DMS 273 (cell line): ENCODE data around the gene MKS1.

Experiments used
- DNase-seq: peaks from one replicate; lab custom pipeline; 2025; ENCODE audit not compliant: unreplicated experiment; lab: John Stamatoyannopoulos, UW

MKS1 gene

DNA sequence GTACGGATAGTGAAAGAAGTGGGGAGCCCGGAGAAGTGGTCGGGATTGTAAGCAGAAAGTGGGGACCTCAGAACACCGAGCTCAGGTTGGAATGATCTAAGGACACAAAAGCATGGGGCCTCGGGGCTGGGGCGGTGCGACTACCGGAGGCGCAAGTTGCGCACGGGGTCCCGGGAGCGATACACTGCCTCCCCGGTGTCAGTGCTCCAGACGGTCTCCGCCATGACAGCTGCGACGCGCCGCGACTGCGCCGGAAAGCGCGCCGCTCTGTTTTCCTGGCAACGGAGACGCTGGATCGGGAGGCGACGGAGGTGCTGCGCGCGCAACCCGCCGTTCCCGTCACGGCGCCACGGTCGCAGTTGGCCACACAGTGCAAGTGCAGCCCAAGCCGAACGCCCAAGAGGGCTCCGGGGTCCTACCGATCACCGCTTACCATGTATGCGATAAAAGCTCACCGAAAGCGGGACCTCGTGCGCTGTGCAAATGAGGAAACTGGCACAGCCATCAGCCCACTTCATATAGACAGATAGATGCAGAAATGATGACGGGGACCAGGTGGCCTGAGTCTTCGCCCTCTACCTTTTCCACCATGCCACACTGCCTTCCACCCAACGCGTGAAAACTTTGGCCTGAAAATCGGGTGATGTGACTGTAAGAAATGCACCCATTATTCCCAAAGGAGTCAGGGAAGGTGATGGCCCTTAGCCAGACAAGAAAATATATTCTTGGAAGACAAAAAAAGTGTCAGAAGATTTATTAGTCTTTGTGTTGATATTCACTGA is at the start of gene MKS1:
TSS of gene MKS1 (minus strand) at position 249 of the 782 bp plus-strand sequence. CDS start at position 224, 25 bp downstream.
- peak; percentile 99 for DNase-seq

- DNase-seq = no peak
These were observed 49.3 kb upstream of the MKS1 start for GRCh38 chr17:58268326-58268725.

GRCh38 chr17:58267347-58268324 is 48.6 kb upstream of the MKS1 start:
- DNase-seq = no peak

DNA sequence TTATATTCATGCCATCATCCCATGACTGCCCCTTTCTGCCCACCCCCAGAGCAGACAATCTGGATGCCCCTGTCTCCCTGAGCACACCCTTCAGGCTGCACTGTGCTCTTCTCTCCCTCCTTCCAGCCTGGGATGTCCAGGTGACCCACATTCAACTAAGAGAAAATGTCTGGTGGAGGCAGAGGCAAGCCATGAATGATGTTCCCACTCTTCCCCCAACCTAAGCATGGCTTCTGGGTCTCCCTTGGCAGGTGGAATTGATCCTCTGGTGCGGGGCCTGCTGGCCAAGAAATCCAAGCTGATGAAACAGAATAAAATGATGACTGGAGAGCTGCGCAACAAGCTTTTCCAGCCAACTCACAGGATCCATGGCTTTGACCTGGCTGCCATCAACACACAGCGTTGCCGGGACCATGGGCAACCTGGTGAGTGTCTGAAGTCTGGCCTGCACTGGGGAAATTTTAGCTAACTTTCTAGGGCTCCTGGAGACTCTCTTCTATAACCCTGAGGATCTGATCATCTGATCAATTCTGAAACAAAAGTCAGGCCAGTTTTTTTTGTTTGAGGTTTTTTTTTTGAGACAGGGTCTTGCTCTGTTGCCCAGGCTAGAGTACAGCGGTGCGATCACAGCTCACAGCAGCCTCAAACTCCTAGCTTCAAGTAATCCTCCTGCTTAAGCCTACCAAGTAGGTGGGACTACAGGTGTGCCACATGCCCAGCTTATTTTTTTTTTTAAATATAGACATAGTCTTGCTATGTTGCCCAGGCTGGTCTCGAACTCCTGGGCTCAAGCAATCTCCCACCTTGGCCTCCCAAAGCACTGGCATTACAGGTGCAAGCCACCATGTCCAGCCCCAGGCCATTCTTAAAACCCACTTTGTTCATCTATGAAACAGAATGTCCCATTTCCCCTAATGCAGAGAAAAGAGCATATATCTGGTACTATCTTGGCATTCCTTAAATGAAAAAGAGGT is 47.1 kb upstream of the MKS1 start:
- DNase-seq = no peak

DNA sequence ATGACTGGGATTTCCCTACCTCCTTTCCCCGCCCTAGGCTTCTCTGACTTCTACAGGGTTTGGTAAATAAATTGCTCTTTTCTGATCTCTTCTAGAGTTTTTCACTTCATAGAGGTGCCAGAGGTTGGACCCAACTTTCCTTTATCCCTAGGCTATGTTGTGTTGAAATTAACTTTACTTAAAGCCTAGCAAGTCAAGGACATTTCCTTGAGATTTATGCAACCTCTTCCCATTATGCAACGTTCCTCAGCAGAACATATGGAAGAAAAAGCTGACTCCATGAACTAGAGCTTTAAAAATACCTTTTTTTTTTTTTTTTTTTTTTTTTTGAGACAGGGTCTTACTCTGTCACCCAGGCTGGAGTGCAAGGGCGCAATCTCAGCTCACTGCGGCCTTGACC is 46.2 kb upstream of the MKS1 start:
- no peak for DNase-seq

- DNase-seq = no peak
These were observed 45.5 kb upstream of the MKS1 start for GRCh38 chr17:58264407-58265103.

DNA sequence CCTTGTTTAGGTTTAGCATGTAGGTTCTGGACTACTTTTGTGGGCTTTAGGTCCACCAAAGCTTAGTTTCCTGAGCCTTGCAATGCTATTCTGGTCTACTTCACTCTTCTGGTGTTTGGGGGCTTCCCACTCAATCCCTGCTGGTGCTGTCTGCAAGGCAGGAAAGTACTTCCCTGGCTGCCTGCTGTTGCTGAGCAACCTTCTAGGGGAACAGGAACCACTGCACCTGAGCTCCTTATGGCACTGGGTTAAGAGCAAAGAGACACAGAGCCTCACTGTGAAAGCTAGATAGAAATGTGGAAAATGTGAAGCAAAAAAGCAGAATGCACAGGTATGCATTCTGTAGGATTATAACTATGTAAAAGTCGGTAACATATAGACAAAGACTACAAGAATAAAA is 44.7 kb upstream of the MKS1 start:
- DNase-seq = no peak

DNA sequence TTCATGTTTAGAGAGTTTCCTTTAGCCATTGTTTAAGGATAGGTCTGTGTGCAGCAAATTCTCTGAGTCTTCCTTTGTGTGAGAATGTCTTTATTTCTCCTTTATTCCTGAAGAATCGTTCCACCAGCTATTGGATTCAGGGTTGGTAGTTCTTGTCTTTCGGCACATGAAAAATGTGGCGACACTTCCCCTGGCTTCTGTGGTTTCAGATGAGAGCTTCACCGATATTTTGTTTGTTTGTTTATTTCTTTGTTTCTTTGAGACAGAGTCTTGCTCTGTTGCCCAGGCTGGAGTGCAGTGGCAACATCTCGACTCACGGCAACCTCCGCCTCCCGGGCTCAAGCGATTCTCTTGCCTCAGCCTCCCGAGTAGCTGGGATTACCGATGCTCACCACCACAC is 43.1 kb upstream of the MKS1 start:
- no peak for DNase-seq

DNA sequence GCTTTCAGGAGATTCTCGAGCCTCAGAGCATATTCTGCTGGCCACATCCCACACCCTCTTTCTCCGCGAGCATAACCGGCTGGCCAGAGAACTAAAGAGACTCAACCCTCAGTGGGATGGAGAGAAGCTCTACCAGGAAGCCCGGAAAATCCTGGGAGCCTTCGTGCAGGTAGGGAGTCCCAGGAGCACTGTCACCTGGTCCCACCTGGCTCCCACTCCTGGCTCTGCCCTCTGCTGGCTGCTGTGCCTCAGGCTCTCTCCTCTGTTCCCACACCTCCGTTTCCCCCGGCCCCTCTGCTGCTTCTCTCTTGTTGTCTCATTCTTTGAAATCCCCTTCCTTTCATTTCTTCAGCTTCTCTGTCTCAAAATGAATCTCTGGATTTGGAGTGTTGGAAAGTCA is 35.7 kb upstream of the MKS1 start:
- DNase-seq = no peak

GRCh38 chr17:58253082-58253481 is 34.0 kb upstream of the MKS1 start:
- DNase-seq = no peak

DNA sequence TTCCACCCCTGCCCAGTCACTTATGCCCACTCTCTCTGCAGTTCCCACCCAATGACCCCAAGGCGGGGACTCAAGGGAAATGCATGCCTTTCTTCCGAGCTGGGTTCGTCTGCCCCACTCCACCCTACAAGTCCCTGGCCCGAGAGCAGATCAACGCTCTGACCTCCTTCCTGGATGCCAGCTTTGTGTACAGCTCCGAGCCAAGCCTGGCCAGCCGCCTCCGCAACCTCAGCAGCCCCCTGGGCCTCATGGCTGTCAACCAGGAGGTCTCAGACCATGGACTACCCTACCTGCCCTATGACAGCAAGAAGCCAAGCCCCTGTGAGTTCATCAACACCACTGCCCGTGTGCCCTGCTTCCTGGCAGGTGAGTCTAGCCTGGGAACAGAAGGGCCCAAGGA is 33.1 kb upstream of the MKS1 start:
- no peak for DNase-seq

DNA sequence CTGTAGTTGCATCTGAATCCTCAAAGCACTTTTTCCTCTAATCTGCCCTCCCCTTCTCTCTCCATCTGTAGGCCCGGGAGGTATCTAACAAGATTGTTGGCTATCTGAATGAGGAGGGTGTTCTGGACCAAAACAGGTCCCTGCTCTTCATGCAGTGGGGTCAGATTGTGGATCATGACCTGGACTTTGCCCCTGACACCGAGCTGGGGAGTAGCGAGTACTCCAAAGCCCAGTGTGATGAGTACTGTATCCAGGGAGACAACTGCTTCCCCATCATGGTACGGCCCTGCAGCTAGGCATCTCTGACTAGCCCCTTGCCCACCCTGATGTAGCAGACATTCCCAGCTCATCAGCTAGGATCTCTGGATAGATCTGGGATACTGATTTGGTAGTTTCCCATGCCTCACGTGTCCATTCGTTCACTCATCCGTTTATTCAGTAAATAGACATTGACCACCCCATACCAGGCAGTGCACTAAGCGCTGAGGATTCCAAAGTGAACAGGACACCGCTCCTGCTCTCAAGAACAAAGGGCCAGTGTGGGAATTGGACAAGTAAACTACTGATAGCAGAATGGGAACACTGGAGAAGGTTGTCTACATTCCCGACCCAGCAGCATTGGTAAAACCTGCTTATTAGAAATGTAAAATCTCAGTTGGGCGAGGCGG is 31.4 kb upstream of the MKS1 start:
- peak; percentile 48 for DNase-seq

DNA sequence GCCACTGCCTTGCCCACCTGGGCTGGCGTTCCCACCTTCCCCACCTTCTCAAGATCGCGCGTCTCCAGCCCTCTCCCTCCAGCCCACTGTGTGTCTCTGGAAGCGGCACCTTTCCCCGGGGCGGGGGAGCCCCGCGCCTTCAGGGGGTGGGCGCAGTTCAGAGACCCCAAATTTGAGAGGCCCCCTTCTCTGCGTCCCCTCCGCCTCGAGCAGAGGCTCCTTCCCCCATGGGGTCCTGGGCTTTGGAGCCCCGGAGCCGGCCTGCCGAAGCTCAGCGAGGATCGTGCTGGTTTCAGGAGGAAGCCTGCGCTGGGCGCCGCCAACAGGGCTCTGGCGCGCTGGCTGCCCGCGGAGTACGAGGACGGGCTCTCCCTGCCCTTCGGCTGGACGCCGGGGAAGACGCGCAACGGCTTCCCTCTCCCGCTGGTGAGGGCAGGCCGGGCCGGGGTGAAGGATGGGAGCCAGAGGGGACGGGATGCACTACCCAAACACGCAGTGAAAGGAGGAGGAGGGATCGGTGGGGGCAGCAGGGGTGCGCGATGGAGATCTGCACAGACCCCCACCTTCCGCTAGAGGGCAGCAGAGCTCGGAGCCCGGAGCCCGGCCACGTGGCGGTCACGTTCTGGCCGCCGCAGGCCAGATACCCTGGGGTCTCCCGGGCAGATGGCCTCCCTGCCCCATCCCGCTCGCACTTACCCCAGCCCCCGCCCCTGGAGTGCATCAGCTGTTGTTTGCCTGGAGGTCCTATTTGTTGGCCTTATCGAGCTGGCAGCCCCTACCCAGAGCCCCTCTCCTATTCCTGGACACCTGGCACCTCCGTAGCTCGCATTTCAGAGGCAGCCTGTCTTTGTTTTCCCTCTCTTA is 30.4 kb upstream of the MKS1 start:
- peak; percentile 87 for DNase-seq

GRCh38 chr17:58248955-58249269 is 29.9 kb upstream of the MKS1 start:
- peak; percentile 38 for DNase-seq

- no peak for DNase-seq
These were observed 28.7 kb upstream of the MKS1 start for GRCh38 chr17:58247511-58248363.

DNA sequence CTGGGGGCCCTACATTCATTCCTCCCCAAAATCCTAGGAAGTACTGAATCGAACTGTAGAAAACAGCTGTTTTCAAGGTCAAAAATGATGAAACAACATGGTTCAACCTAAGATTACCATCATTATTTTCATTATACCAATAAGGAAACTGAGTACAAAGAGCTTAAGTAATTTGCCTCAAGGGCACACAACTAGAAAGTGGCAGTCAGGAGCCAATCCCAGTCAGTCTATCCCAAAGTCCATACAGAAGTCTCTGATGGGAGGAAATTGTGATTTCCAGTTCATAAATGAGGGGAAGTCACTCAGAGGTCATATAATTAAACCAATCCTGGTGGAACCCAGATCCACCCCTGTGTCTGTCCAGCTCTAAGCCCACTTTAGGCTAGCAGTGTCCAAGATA is 27.7 kb upstream of the MKS1 start:
- DNase-seq = no peak

GRCh38 chr17:58246104-58246740 is 27.2 kb upstream of the MKS1 start:
- no peak for DNase-seq
